Measurements from ENCODE around the gene IL15RA.
A peak's percentile ranks its signal among the peaks of the same experiment; 100 is the strongest.

Gene IL15RA

DNA sequence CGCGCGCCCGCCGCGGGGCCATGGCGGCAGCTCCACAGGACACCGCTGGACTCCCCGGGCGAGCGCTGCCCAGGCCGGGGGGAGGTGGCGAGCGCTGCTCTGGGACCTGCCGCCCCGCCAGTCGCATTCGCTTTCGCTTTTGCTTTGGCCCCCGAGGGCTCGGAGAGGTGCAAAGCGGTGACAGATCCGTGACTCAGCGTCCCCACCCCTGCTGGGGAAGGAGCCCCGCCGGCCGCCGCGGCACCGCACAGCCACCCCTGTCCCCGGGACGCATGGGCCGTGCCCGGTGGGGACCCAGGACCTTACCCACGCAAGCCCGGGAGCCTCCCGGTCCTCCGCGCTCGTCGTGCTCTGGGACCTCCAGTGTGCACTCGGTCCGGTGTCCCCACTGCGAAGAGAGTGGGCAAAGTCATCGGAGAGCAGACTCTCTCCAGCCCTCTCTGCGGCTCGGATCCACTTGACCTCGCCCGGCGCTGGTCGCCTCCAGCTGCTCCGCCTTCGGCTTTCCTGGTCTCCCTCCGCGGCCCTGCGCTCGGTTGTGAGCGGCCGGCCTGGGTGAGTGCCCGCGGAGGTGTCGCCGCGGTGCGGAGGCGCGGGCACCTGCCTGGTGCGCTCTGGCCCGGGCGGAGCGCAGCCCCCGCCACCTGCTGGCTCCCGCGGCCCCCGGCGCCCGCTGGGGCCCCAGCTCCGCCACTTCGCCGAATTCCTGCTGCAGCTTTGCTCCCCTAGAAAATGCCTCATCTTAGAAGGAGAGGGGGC, at the start of gene IL15RA:
Gene IL15RA (minus strand): TSS at position 73 of the 759 bp plus-strand sequence. CDS start 51 bp downstream, at position 22.
- TF ChIP-seq, protein P1, sequence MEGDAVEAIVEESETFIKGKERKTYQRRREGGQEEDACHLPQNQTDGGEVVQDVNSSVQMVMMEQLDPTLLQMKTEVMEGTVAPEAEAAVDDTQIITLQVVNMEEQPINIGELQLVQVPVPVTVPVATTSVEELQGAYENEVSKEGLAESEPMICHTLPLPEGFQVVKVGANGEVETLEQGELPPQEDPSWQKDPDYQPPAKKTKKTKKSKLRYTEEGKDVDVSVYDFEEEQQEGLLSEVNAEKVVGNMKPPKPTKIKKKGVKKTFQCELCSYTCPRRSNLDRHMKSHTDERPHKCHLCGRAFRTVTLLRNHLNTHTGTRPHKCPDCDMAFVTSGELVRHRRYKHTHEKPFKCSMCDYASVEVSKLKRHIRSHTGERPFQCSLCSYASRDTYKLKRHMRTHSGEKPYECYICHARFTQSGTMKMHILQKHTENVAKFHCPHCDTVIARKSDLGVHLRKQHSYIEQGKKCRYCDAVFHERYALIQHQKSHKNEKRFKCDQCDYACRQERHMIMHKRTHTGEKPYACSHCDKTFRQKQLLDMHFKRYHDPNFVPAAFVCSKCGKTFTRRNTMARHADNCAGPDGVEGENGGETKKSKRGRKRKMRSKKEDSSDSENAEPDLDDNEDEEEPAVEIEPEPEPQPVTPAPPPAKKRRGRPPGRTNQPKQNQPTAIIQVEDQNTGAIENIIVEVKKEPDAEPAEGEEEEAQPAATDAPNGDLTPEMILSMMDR (conservative IDR thresholded peaks at IDR 0.05) = peak; percentile 45
- peak; percentile 42; the same call in 1 of the 2 replicates for TF ChIP-seq ZFX (IDR thresholded peaks at IDR 0.05)
- peak within 1 kb of the TSS; percentile 63 for H3K27ac ChIP-seq

- no peak overlapping the region for H3K27ac ChIP-seq
- TF ChIP-seq ZFX (IDR thresholded peaks at IDR 0.05) = no peak
These were observed 48.4 kb upstream of the IL15RA start for GRCh38 chr10:6025683-6026255.

- no peak overlapping the region for H3K27ac ChIP-seq
- TF ChIP-seq, protein P1 (conservative IDR thresholded peaks at IDR 0.05) = no peak
- no peak for TF ChIP-seq ZFX (IDR thresholded peaks at IDR 0.05)
These were observed 47.0 kb upstream of the IL15RA start for GRCh38 chr10:6024334-6024682.

DNA sequence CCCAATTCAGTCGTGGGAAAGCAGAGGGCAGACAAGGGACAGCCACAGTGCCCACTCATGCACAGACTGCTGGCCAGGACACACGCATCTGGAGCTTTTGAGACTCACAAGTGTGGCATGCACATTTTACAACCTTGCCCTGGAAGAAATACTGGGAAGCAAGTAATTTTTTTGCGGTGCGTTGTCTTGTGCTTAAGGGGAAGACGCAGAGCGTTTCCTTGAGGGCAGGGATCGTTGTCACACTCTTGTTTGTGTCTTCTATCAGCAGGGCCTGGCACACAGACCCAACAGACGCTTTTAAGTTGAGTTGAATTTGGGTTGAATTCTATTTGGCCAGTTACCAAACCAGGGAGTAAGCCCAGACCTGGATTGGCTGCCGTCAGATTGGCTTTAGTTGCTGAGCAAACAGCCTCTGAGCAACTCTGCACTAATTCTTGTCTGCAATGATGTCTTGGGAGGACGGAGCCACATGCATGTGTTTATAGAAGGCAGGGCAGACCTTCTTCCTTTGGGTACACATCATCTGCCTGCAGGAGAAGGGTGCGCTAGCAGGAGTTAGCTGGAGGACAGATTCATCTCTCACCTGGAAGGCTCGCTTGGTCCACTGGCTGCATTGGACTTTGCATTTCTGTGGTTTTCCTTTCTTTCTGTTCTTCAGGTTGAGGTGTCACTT, 46.5 kb upstream of the IL15RA start:
- no peak for TF ChIP-seq ZFX (IDR thresholded peaks at IDR 0.05)
- TF ChIP-seq, protein P1 (conservative IDR thresholded peaks at IDR 0.05) = no peak
- no peak overlapping the region for H3K27ac ChIP-seq

- no peak overlapping the region for H3K27ac ChIP-seq
- TF ChIP-seq, protein P1 (conservative IDR thresholded peaks at IDR 0.05) = no peak
- TF ChIP-seq ZFX (IDR thresholded peaks at IDR 0.05) = no peak
These were observed 45.3 kb upstream of the IL15RA start for GRCh38 chr10:6022660-6023059.

DNA sequence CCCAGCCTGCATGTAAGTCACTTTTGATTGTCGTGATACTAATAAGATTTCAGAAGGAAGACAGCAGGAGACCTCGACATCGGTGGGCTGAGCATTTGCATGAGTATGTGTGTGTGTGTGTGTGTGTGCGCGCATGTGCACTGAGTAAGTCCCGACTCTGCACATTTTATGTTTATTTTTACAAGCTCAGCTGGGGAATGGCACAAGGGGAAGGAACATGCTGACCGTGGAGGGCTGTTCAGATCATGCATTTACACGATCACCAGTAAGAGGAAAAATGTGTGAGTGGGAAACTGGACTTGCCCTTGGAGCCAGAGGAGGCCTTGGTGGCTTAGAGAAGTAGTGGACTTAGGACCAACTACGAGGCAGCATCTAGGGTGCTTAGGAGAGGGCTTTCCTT, 43.5 kb upstream of the IL15RA start:
- TF ChIP-seq, protein P1 (conservative IDR thresholded peaks at IDR 0.05) = no peak
- no peak for TF ChIP-seq ZFX (IDR thresholded peaks at IDR 0.05)
- no peak overlapping the region for H3K27ac ChIP-seq

GRCh38 chr10:6019796-6020195, 42.5 kb upstream of the IL15RA start:
- no peak overlapping the region for H3K27ac ChIP-seq
- TF ChIP-seq, protein P1 (conservative IDR thresholded peaks at IDR 0.05) = no peak
- TF ChIP-seq ZFX (IDR thresholded peaks at IDR 0.05) = no peak
